ENCODE results near the gene GALNT5.

The GALNT5 gene

DNA sequence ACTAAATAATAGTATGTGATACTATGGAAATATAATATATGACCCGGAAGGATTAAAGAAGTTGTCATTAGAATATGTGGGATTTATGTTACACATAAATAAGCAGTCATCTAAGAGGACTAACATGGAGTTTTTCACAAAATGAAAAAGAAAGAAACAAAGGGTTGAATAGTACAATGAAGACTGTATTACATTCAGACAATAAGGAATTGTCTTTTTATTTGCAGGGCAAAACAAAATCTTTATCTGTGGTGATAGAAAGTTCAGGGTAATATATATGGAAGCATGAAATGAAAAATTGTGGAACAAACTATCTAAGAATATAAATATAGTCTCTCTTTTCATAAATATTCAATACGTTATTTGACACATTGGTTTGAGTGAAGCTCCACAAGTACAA, 62.3 kb downstream of the GALNT5 start:
- H3K9ac ChIP-seq (ENCODE audit: low read depth, low read length), result no peak overlapping the region
- H3K4me1 ChIP-seq (ENCODE audit: insufficient read depth, low read length), result peaks cover 12% of the 10 kb centered on the region
- no peaks in the 10 kb centered on the region for H3K9me3 ChIP-seq (ENCODE audit: control insufficient read depth, insufficient read depth, low read length)
- no peaks in the 10 kb centered on the region for H3K36me3 ChIP-seq (ENCODE audit: insufficient read depth, low read length)

DNA sequence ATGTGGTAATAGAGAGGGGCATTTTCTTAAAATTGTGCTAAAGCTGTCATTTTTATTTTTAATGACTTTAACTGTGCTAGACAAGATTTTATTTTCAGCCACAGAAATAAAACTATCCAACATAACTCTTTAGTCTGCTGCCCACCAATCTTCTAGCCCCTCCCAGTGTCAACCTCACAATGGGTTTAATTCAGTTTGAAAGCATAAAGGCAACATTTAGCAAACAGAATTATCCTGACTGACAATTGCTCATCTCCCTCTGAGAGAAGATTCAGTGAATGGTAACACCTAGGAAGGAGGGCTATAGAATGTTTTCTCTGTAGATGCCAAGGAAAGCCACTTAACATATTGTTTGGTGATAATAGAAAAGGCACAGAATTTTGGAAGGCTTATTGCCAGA, 62.9 kb downstream of the GALNT5 start:
- Histone ChIP-seq H3K36me3 (ENCODE audit: insufficient read depth, low read length) (no peaks in the 10 kb centered on the region), H3K4me1 (ENCODE audit: insufficient read depth, low read length) (peaks cover 15% of the 10 kb centered on the region), H3K9ac (ENCODE audit: low read depth, low read length) (no peak overlapping the region), H3K9me3 (ENCODE audit: control insufficient read depth, insufficient read depth, low read length) (no peaks in the 10 kb centered on the region)

DNA sequence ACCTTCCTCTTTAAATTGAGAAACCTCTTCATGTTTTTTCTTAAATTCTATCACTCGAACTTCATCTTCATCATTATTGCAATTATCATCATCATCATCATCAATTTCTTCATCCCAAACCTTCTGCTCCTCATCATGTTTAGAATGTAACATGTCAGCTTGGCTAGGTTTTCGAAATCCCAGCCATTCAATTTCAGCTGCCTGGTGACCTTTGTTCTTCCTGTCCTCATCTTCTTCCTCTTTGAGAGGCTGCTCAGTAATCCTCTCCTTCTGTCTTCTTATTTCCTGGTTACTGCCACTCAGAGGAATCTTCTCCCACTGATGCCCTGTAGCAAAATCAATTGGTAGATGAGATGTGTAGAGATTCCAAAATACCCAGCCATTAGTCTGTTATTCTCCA, 64.0 kb downstream of the GALNT5 start:
- Histone ChIP-seq H3K4me1 (ENCODE audit: insufficient read depth, low read length) (peaks cover 14% of the 10 kb centered on the region), H3K9me3 (ENCODE audit: control insufficient read depth, insufficient read depth, low read length) (no peaks in the 10 kb centered on the region), H3K9ac (ENCODE audit: low read depth, low read length) (no peak overlapping the region), H3K36me3 (ENCODE audit: insufficient read depth, low read length) (no peaks in the 10 kb centered on the region)

DNA sequence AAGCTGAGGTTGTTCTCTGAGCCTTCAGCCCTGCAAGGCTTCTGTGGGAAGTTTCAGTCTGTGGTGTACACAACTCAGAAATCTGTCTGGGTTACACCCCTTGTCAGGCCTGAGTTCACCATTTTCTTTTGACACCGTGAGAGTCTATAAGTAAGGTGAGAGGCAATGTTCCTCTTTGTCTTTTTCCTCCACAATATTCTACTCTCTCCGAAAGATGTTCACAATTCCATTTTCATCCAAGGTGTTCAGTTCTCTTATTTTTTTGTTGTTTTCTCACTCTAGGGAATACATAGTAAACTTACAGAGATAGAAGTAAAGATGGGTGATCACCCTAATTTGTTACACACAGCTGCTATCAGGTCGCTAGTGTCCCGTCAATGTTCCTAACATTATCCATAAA, 64.9 kb downstream of the GALNT5 start:
- peaks cover 16% of the 10 kb centered on the region for H3K4me1 ChIP-seq (ENCODE audit: insufficient read depth, low read length)
- no peaks in the 10 kb centered on the region for H3K9me3 ChIP-seq (ENCODE audit: control insufficient read depth, insufficient read depth, low read length)
- no peak overlapping the region for H3K9ac ChIP-seq (ENCODE audit: low read depth, low read length)
- H3K36me3 ChIP-seq (ENCODE audit: insufficient read depth, low read length), result no peaks in the 10 kb centered on the region

DNA sequence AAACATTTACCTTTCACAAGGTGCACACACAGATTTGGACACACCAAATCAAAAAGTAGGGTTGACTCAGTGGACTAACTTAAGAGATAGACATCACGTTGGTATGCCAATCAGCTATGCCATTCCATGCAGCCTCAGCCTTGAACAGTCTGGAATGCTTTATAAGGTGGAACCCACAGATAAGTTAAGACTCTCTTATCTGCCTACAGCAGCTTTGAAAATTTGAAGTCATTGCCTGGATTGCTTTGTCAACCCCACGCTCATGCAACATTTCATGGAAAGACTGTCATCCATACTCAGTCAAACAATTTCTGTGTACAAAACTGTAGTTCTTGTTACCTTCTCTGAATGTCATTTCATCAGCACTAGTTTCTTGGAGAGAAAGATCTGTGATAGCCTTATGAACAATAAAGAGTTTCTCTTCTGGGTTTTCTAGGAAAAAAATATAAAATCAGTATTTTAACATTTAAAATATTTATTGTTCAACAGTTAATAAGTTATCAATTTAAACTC, 66.9 kb downstream of the GALNT5 start:
- peaks cover 19% of the 10 kb centered on the region for H3K4me1 ChIP-seq (ENCODE audit: insufficient read depth, low read length)
- H3K9ac ChIP-seq (ENCODE audit: low read depth, low read length), result no peak overlapping the region
- no peaks in the 10 kb centered on the region for H3K9me3 ChIP-seq (ENCODE audit: control insufficient read depth, insufficient read depth, low read length)
- H3K36me3 ChIP-seq (ENCODE audit: insufficient read depth, low read length), result no peaks in the 10 kb centered on the region

DNA sequence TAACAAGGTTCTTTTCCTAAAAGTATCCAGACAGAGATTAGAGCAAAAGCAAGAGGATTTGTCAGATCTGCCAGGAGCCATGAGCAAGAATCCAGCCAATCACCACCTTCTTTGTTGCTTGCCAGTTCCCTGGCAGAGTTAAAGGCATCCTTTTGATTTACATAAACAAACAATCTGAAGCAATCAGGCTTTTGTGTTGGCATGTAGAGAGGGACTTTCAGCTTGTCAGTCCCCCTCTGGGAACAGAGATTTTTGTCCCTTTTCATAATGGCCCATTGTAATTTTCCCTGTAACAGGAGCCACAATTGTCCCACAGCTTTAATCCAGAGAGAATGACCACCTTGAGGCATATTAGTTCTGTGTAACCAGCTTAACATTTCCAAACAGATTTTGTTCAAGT, 68.3 kb downstream of the GALNT5 start, which contains the start of gene ERMN:
Gene ERMN (minus strand): TSS at position 39 of the 400 bp plus-strand sequence. CDS start 182 bp downstream, outside the sequence.
- peaks cover 19% of the 10 kb centered on the region for H3K4me1 ChIP-seq (ENCODE audit: insufficient read depth, low read length)
- H3K9me3 ChIP-seq (ENCODE audit: control insufficient read depth, insufficient read depth, low read length), result no peaks in the 10 kb centered on the region
- H3K9ac ChIP-seq (ENCODE audit: low read depth, low read length), result no peak within 1 kb of the TSS
- no peaks in the 10 kb centered on the region for H3K36me3 ChIP-seq (ENCODE audit: insufficient read depth, low read length)

DNA sequence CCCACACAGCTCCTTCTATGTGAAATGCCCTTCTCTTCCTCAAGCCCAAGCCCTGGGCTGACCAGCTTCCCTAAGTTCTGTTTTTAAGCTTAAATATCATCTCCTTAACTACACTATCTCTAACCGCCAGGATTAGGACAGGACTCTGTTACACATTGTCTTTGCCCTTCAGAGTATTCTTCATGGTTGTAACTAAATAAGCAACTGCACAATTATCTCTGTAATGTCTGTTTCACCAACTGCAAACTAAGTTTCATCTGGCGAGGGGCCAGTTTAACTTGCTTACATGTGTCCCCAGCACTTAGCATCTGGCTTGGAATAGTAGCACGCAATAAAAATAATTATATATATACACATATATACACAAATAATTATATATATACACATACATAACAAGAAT, 69.2 kb downstream of the GALNT5 start:
- Histone ChIP-seq H3K9ac (ENCODE audit: low read depth, low read length) (no peak overlapping the region), H3K4me1 (ENCODE audit: insufficient read depth, low read length) (peaks cover 19% of the 10 kb centered on the region), H3K9me3 (ENCODE audit: control insufficient read depth, insufficient read depth, low read length) (no peaks in the 10 kb centered on the region)

DNA sequence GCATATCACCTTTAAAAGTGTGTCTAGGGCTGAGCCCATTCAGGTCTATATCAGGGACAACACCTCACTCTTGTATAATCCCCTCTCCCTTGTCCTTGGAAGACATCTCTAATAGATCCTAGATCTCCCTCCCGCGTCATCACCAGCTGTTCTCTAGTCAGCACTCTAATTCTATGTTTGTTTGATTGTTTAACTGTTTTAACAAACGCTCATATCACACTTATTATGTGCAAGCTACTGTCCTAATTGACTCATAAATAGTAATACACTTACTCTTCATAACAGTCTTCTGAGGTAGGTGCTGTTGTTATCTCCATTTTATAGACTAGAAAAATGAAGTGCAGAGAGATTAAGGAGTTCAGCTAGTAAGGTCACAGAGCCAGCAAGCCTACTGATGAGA, 69.7 kb downstream of the GALNT5 start:
- Histone ChIP-seq H3K9me3 (ENCODE audit: control insufficient read depth, insufficient read depth, low read length) (no peaks in the 10 kb centered on the region), H3K4me1 (ENCODE audit: insufficient read depth, low read length) (peaks cover 19% of the 10 kb centered on the region), H3K36me3 (ENCODE audit: insufficient read depth, low read length) (no peaks in the 10 kb centered on the region), H3K9ac (ENCODE audit: low read depth, low read length) (no peak overlapping the region)

More for the DNA sequence above, 69.2 kb downstream of the GALNT5 start:
- H3K36me3 ChIP-seq (ENCODE audit: insufficient read depth, low read length), result no peaks in the 10 kb centered on the region

DNA sequence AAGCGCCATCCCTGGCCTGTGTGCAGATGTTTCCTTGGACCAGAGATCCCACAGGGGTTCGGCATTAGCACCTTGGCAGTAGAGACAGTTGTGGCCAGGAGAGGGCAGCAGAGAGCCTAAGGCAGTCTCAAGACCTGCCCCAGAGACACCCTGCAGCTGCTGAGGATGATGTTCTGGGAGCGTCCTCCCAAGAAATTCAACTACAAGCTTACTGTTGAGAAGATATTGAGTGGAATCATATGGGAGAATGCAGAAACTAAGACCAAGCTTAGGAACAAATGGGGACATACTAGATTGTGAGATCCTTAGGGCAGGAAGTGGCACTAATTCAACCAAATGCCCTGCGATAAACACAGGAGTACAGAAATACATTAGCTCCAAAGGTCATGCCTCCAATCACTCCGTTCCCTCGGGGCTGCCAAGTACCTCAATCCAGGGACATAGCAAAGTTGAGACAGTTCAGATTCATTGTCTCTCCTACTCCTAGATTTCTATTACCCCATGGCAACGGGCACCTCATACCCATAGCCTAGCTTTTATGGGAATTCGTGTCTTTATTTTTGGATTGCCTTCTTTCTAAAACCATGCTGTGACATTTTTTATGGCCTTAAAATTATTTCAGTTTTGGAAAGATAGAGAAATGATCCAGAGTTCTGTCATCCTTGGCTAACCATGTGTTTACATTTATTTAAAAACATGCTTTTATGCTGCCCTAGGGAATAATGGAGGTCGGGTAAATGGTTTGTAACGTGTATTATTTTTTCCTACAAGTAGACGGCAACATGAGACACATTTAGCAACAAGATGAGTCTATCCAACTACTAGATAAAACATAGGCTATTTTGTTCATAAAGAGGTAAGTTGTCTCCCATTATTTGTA, 70.4 kb downstream of the GALNT5 start:
- no peaks in the 10 kb centered on the region for H3K36me3 ChIP-seq (ENCODE audit: insufficient read depth, low read length)
- H3K4me1 ChIP-seq (ENCODE audit: insufficient read depth, low read length), result peaks cover 19% of the 10 kb centered on the region
- no peaks in the 10 kb centered on the region for H3K9me3 ChIP-seq (ENCODE audit: control insufficient read depth, insufficient read depth, low read length)
- H3K9ac ChIP-seq (ENCODE audit: low read depth, low read length), result no peak overlapping the region

DNA sequence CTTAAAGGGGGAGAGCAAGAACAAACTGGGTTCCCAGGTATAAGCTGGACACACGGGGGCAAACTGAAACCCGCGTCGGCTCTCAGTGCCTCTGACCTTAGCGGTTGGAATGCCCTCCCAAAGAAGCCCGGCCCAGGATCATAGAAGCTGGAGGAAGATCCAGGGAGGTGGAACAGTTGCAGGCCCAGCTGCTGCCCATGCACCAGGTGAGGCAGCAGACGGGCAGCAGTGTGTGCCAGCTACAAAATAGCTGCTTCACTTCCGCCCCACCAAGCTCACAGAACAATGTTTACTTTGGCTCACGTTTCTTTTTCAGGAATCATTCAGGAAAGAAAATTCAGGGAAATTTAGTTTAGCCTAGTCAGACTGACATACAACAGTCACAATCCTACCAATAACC, 72.0 kb downstream of the GALNT5 start:
- no peak overlapping the region for H3K9ac ChIP-seq (ENCODE audit: low read depth, low read length)
- no peaks in the 10 kb centered on the region for H3K36me3 ChIP-seq (ENCODE audit: insufficient read depth, low read length)
- peaks cover 19% of the 10 kb centered on the region for H3K4me1 ChIP-seq (ENCODE audit: insufficient read depth, low read length)
- no peaks in the 10 kb centered on the region for H3K9me3 ChIP-seq (ENCODE audit: control insufficient read depth, insufficient read depth, low read length)

DNA sequence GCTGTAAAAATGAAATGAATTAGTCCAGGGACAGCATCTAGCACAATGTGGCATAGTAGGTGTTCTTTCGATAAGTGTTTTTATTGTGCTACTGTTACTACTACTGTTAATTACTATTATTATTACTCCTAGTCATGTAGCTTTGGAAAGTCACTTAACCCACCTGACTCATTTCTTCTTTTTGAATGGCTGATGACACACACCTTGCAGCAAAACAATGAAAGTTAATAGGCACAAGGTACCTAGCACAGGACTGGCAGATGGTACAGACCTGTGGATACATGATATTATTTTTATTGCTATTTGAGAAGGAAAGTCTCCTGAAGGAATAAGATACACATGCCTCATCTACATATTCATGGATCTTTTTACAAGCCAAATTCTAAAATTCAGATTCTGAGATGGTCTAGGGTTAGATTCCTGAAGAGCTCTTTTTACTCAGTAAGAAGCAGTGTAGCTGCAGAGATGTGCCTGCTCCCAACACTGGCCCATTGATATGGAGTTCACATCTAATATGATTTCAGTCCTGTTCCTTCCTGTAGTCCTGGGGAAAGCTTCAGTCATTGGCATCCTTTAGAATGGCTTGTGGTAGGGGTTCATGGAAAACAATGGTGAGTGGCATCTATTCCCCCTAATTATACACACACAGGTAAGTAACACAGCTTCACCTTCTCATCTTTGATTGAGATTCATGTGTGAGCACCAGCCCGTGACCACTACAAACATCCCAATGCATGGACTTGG, 76.0 kb downstream of the GALNT5 start:
- H3K9me3 ChIP-seq (ENCODE audit: control insufficient read depth, insufficient read depth, low read length), result no peaks in the 10 kb centered on the region
- H3K36me3 ChIP-seq (ENCODE audit: insufficient read depth, low read length), result no peaks in the 10 kb centered on the region
- H3K4me1 ChIP-seq (ENCODE audit: insufficient read depth, low read length), result no peaks in the 10 kb centered on the region
- H3K9ac ChIP-seq (ENCODE audit: low read depth, low read length), result no peak overlapping the region

DNA sequence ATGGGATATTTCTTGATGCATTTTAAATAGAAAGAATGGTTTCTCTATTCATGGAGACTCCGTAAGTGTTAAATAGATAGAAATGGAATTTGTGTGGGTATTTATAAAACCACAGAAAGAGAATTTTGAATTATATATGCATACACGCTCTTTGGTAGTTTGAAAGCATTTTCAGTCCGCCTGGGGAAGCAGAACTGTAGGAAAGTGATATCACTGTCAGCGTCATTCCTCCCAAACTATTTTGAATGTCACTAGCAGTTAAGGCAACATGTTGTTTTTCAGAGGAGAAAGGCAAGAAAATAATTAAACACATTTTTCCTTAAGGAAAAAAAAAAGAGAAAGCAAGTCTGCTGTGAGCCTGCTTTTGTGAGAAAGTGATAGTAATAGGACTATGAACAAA, 76.8 kb downstream of the GALNT5 start:
- Histone ChIP-seq H3K4me1 (ENCODE audit: insufficient read depth, low read length) (no peaks in the 10 kb centered on the region), H3K9ac (ENCODE audit: low read depth, low read length) (no peak overlapping the region), H3K36me3 (ENCODE audit: insufficient read depth, low read length) (no peaks in the 10 kb centered on the region), H3K9me3 (ENCODE audit: control insufficient read depth, insufficient read depth, low read length) (no peaks in the 10 kb centered on the region)

DNA sequence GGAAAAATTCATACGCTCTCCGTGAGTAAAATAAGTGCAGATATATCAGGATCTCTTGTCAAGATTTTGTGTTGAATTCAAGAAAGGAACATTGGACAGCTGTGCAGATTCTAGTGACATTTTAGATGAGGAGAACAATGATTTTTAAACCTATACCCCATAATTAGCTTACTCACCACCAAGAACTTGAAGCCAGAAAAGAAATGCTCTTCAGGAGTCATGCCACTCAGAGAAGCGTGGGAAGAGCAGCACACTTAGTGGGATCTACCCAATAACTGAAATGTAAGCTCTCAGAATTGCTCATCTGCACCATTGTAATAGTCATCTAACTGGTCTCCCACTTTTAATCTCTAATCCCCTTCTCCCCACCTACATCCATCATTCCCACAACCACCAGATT, 77.3 kb downstream of the GALNT5 start:
- H3K9me3 ChIP-seq (ENCODE audit: control insufficient read depth, insufficient read depth, low read length), result no peaks in the 10 kb centered on the region
- H3K4me1 ChIP-seq (ENCODE audit: insufficient read depth, low read length), result no peaks in the 10 kb centered on the region; the same call in 1 of the 2 replicates
- H3K9ac ChIP-seq (ENCODE audit: low read depth, low read length), result no peak overlapping the region
- no peaks in the 10 kb centered on the region for H3K36me3 ChIP-seq (ENCODE audit: insufficient read depth, low read length)

DNA sequence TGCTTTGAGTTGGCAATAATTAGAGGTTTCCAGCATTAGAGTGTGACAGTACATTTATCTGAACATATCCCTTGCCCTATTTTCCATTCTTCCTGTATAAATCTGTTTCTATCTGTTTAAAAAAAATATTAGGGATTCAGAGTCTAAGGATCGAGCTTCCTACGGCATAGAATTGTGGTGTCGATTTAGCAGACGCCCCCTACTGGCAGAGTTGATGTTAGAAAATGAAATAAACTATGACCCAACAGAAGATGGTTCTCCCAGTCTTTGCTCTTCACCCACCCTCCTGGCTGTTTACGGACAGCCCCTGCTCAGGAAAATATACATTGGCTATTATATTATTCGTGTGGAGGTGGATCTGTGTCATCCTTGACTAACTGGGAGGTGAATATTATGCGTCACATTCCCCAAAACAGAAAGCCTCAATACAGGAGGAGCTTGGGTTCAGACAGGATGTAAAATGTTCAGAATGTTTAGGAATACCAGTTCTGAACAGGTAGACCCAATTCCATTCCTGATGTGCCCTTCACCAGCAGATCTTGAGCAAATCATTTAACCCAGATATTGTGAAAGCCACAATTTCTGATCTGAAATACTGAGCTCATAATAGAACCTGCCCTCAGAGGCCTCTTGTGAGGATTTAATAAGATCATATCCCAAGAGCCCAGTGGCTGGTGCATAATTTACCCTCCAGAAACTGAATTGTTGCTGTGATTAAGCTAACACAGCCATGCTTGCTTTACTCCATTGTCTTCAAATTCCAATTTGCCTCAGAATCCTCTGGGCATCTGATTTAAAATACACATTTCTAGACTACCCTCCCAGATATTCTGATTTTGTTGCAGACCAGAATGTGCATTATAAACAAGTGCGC, 78.9 kb downstream of the GALNT5 start:
- no peaks in the 10 kb centered on the region for H3K9me3 ChIP-seq (ENCODE audit: control insufficient read depth, insufficient read depth, low read length)
- no peaks in the 10 kb centered on the region for H3K36me3 ChIP-seq (ENCODE audit: insufficient read depth, low read length)
- no peaks in the 10 kb centered on the region; the same call in 1 of the 2 replicates for H3K4me1 ChIP-seq (ENCODE audit: insufficient read depth, low read length)
- H3K9ac ChIP-seq (ENCODE audit: low read depth, low read length), result no peak overlapping the region

All from ES-I3 (cell line).